ENCODE data around the gene CEMIP2. TPM values are rescaled to one million over a fixed set of nuclear protein-coding genes. Genes with fewer than 3 reads are reported as not detected.

Gene CEMIP2
- polyA plus RNA-seq, 3 donors: 11.6 to 58.7 (median 21.4) TPM

DNA sequence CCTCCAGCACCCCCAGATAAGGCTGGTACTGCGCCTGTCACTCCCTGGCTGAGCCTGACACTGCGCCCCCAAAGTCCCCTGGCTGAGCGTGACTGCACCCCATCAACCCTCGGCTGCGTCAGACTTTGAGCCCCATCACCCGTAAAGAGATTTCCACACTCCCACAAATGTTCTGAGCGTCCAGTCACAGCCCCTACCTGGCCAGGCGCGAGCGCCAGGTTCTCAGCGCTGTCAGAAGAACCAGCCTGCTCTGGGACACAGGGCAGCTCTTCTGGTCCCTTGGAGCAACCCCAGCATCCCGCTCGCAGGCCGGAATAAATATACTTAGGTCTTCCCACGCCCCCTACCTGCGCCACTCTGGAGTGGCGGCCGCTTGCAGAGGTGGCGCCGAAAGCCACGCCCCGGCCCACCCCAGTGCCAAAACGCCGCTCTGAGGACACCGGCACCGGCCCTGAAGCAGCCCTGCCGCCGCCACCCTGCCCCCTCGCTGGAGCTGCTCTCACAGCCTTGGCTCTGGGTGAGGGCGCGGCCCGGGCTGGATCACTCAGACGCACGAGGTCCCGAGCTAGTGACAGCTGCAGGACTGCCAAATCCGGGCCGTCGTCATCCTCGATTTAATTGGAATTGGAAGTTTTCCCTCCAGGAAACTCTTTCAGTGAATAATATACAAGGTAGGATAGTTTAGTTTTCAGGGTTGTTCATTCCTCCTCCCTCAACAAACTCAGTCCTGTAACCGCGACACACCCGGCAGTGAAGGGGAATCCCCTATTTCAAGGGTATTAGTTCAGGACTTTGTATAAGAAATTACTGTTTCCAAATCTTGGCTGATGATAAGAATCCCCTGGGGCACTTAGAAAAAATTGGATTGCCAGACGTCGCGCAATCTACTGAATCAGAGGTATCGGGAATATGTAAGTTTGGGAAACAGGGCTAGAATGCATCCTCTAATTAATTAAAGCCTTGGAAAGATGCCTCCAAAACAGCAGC is 1.2 kb upstream of the CEMIP2 start:
- Mint-ChIP-seq H3K27me3 (ENCODE audit: low read depth in 3 of 3) (peaks cover 11 to 24% (median 12%) of the 10 kb centered on the region in 3 donors), H3K27ac (peak overlapping the region in 5 of 7 donors; percentile 46 to 82 (median 76)), H3K9me3 (peaks cover 0 to 2% (median 0%) of the 10 kb centered on the region in 7 donors), H3K4me3 (peak overlapping the region; percentile 86 to 92), H3K4me1 (peaks cover 44% of the 10 kb centered on the region), H3K36me3 (peaks cover 0 to 7% of the 10 kb centered on the region in 2 donors)
- Histone ChIP-seq H3K4me3 (replicated peaks in 1 of 3; ENCODE audit: low read depth in 2 of 3, low read length in 3 of 3) (peak overlapping the region; percentile 15 to 96 (median 47)), H2AFZ (ENCODE audit: insufficient read depth, low read depth, low read length, poor library complexity, severe bottlenecking) (peak overlapping the region; percentile 73), H3K79me2 (ENCODE audit: insufficient read depth, low read length) (peaks cover 36% of the 10 kb centered on the region), H3K36me3 (replicated peaks in 1 of 2; ENCODE audit: control insufficient read depth in 1 of 2, insufficient read depth in 2 of 2, low read length in 2 of 2) (no peaks in the 10 kb centered on the region), H4K20me1 (ENCODE audit: insufficient read depth, low read length) (peaks cover 36% of the 10 kb centered on the region), H3K9ac (ENCODE audit: insufficient read depth, low read length, poor library complexity, severe bottlenecking) (peak overlapping the region; percentile 54), H3K27me3 (ENCODE audit: control insufficient read depth in 2 of 2, insufficient read depth in 2 of 2, low read length in 2 of 2) (peaks cover 3 to 4% of the 10 kb centered on the region in 2 donors), H3K4me2 (replicated peaks; ENCODE audit: extremely low read depth, low read length, poor library complexity, severe bottlenecking) (peak overlapping the region; percentile 73), H3K4me1 (ENCODE audit: control insufficient read depth in 1 of 2, insufficient read depth in 2 of 2, low read length in 2 of 2) (peaks cover 40 to 42% of the 10 kb centered on the region in 2 donors), H3K9me3 (replicated peaks in 1 of 2; ENCODE audit: control insufficient read depth in 1 of 2, insufficient read depth in 1 of 2, low read length in 2 of 2) (no peaks in the 10 kb centered on the region), H3K27ac (ENCODE audit: low read depth in 1 of 2, low read length in 2 of 2) (no peak overlapping the region)
- intact Hi-C loops (cut with micrococcal nuclease): loop anchor here (5.0 kb wide), 4 partner anchors 87 to 167 kb away; partner anchors contain the start of genes ABHD17B (in 1 of the 2) and C9orf85 (in 1 of the 2)
- WGBS (ENCODE audit: insufficient coverage): 4% methylated on average over 36 of the region's 46 CpGs
- DNase-seq: peak; percentile 24 to 62 (median 45)
- TF ChIP-seq, protein P1, sequence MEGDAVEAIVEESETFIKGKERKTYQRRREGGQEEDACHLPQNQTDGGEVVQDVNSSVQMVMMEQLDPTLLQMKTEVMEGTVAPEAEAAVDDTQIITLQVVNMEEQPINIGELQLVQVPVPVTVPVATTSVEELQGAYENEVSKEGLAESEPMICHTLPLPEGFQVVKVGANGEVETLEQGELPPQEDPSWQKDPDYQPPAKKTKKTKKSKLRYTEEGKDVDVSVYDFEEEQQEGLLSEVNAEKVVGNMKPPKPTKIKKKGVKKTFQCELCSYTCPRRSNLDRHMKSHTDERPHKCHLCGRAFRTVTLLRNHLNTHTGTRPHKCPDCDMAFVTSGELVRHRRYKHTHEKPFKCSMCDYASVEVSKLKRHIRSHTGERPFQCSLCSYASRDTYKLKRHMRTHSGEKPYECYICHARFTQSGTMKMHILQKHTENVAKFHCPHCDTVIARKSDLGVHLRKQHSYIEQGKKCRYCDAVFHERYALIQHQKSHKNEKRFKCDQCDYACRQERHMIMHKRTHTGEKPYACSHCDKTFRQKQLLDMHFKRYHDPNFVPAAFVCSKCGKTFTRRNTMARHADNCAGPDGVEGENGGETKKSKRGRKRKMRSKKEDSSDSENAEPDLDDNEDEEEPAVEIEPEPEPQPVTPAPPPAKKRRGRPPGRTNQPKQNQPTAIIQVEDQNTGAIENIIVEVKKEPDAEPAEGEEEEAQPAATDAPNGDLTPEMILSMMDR (IDR thresholded peaks at IDR 0.05): peak; percentile 52

DNA sequence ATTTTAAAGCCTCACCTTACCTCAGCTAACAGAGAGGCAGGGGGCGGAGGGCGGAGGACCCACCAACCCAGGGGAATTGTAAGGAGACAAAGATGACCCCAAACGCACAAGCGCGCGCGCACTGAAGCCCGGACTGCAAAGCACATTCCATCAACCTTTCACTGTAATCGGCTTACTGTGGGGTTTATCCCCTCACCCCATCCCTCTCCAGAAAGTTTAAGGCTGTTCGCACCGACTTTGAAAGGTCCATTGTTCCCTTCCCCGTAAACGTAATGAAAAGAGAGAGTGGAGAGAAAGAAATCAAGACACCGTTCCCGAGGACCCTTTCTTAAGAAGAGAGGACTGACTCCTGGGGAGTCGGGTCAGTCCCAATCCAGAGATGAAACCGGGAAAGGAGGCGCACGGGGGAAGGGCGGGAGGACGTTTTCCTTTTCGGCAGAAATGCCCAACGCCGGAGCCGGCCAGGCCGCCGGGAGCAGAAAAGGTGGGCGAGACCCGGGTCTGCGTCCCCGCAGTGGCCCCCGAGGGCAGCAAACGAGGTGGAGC is 464 bp downstream of the CEMIP2 start:
- TF ChIP-seq, protein P1 (IDR thresholded peaks at IDR 0.05): no peak
- Histone ChIP-seq H4K20me1 (ENCODE audit: insufficient read depth, low read length) (peaks cover 52% of the 10 kb centered on the region), H3K4me3 (replicated peaks in 1 of 3; ENCODE audit: low read depth in 2 of 3, low read length in 3 of 3) (peak overlapping the region; percentile 84 to 96 (median 86)), H3K27me3 (ENCODE audit: control insufficient read depth in 2 of 2, insufficient read depth in 2 of 2, low read length in 2 of 2) (peaks cover 3 to 4% of the 10 kb centered on the region in 2 donors), H3K36me3 (replicated peaks in 1 of 2; ENCODE audit: control insufficient read depth in 1 of 2, insufficient read depth in 2 of 2, low read length in 2 of 2) (no peaks in the 10 kb centered on the region), H3K9ac (ENCODE audit: insufficient read depth, low read length, poor library complexity, severe bottlenecking) (peak overlapping the region; percentile 81), H3K4me2 (replicated peaks; ENCODE audit: extremely low read depth, low read length, poor library complexity, severe bottlenecking) (peak overlapping the region; percentile 92), H3K4me1 (ENCODE audit: control insufficient read depth in 1 of 2, insufficient read depth in 2 of 2, low read length in 2 of 2) (peaks cover 49 to 52% of the 10 kb centered on the region in 2 donors), H2AFZ (ENCODE audit: insufficient read depth, low read depth, low read length, poor library complexity, severe bottlenecking) (peak overlapping the region; percentile 65), H3K79me2 (ENCODE audit: insufficient read depth, low read length) (peaks cover 52% of the 10 kb centered on the region), H3K27ac (ENCODE audit: low read depth in 1 of 2, low read length in 2 of 2) (peak overlapping the region; percentile 82 to 90), H3K9me3 (replicated peaks in 1 of 2; ENCODE audit: control insufficient read depth in 1 of 2, insufficient read depth in 1 of 2, low read length in 2 of 2) (no peaks in the 10 kb centered on the region)
- WGBS (ENCODE audit: insufficient coverage): 0% methylated on average over 9 of the region's 33 CpGs
- Mint-ChIP-seq H3K36me3 (peaks cover 0 to 12% of the 10 kb centered on the region in 2 donors), H3K4me3 (peak overlapping the region; percentile 98 to 99), H3K27me3 (ENCODE audit: low read depth in 3 of 3) (peaks cover 11 to 24% (median 12%) of the 10 kb centered on the region in 3 donors), H3K27ac (peak overlapping the region; percentile 90 to 97 (median 95)), H3K9me3 (peaks cover 0 to 2% (median 0%) of the 10 kb centered on the region in 7 donors), H3K4me1 (peaks cover 59% of the 10 kb centered on the region)
- intact Hi-C loops (cut with micrococcal nuclease): loop anchor here (5.0 kb wide), 4 partner anchors 86 to 166 kb away; partner anchors contain the start of genes ABHD17B (in 1 of the 2) and C9orf85 (in 1 of the 2)
- DNase-seq: no peak
